22Rv1 (cell line): ENCODE measurements around the gene LARP1.

Experiments used
- CTCF ChIP-seq: fragments of 450-650 bp; IDR thresholded peaks from 2 replicates; pipeline ENCODE4 v1.5.1; 2017; ENCODE audit warnings: mild to moderate bottlenecking
- ZFX ChIP-seq: fragments of 450-650 bp; IDR thresholded peaks from 2 replicates; pipeline ENCODE4 v1.6.1; 2017; ENCODE audit warnings: antibody characterized with exemption, borderline replicate concordance

- no peak for TF ChIP-seq CTCF
- no peak for TF ChIP-seq ZFX
Measured at GRCh38 chr5:154800582-154800981, 45.4 kb downstream of the LARP1 start.
